GM12878 (cell line): ENCODE data around the gene SLC17A7. TPM values are rescaled to one million over a fixed set of nuclear protein-coding genes. Genes with fewer than 3 reads are reported as not detected.

Experiments used
- ATAC-seq: fragments of 200-7000 bp; cut with Tn5 transposase; 3 replicates; pipeline ENCODE4 v1.9.1; 2020; ENCODE audit warnings: mild to moderate bottlenecking, moderate library complexity
- Bru-seq: library from RNA; stranded (reverse); fragments of 400-500 nt; gene quantifications from one replicate; lab custom pipeline; 2021; lab: Mats Ljungman, UMichigan
- BruChase-seq, 2 experiments: library from RNA; stranded (reverse); fragments of 400-500 nt; gene quantifications; one replicate each; lab custom pipeline; 2021; lab: Mats Ljungman, UMichigan
- BruUV-seq: library from RNA; stranded (reverse); fragments of 400-500 nt; replicated peaks from 2 replicates; lab custom pipeline; 2021; lab: Mats Ljungman, UMichigan
- CTCF ChIA-PET: fragments of 300-600 bp; sonication (Branson Sonifier 250); formaldehyde crosslinking; extraction: SDS; loops from one replicate; lab custom pipeline; 2021; ENCODE audit warnings: inconsistent platforms; lab: Yijun Ruan, JAX
- POLR2A ChIA-PET: fragments of 350-600 bp; formaldehyde crosslinking; extraction: SDS; loops from one replicate; lab custom pipeline; 2021; ENCODE audit warnings: inconsistent platforms; lab: Charles Lee
- RAD21 ChIA-PET: fragments of 300-600 bp; sonication (Branson Sonifier 250); formaldehyde crosslinking; loops from one replicate; lab custom pipeline; 2023; ENCODE audit warnings: antibody characterized with exemption; ENCODE audit not compliant: unreplicated experiment; lab: Charles Lee
- SMC1A ChIA-PET: fragments of 300-600 bp; sonication (Branson Sonifier 250); formaldehyde crosslinking; loops from one replicate; lab custom pipeline; 2023; ENCODE audit not compliant: unreplicated experiment, uncharacterized antibody; lab: Charles Lee
- DNase-seq: peaks from one replicate; pipeline ENCODE4 v3.0.0-alpha.2; 2011; ENCODE audit warnings: low read depth, low spot score
- FAIRE-seq: peaks from 3 replicates; lab custom pipeline; 2011; peaks lifted over from hg19 to GRCh38; lab: Jason Lieb, UNC
- H2AFZ ChIP-seq: 2 replicates; pipeline ENCODE4 v1.6.0; 2011; ENCODE audit warnings: low read depth, low read length, control low read depth; ENCODE audit not compliant: control insufficient read depth
- H3K27ac ChIP-seq: 2 replicates; pipeline ENCODE4 v1.5.1; 2011; ENCODE audit warnings: control low read depth; ENCODE audit not compliant: control insufficient read depth, insufficient read depth
- H3K27me3 ChIP-seq, 2 experiments: replicated peaks in 1 of 2; 2 replicates each; pipeline versions ENCODE4 v1.6.0 to v1.6.1; 2011; ENCODE audit warnings: low read length in 1 of 2; ENCODE audit not compliant: control insufficient read depth in 2 of 2, insufficient read depth in 2 of 2
- H3K36me3 ChIP-seq, 2 experiments: 2 replicates each; pipeline ENCODE4 v1.5.1; 2011; ENCODE audit warnings: low read length in 1 of 2; ENCODE audit not compliant: control insufficient read depth in 2 of 2, insufficient read depth in 2 of 2
- H3K4me1 ChIP-seq: 2 replicates; pipeline ENCODE4 v1.6.1; 2011; ENCODE audit warnings: mild to moderate bottlenecking, low read length, moderate library complexity, mixed read lengths; ENCODE audit not compliant: control insufficient read depth, insufficient read depth
- H3K4me2 ChIP-seq: 2 replicates; pipeline ENCODE4 v1.6.0; 2011; ENCODE audit warnings: control low read depth; ENCODE audit not compliant: control insufficient read depth, insufficient read depth
- H3K4me3 ChIP-seq: fragments of 200-600 bp; sonication (generic); 2 replicates; pipeline ENCODE4 v1.5.1; 2016
- H3K79me2 ChIP-seq: 2 replicates; pipeline ENCODE4 v1.6.0; 2011; ENCODE audit warnings: low read length; ENCODE audit not compliant: control insufficient read depth, insufficient read depth
- H3K9ac ChIP-seq: 2 replicates; pipeline ENCODE4 v1.8.0; 2011; ENCODE audit warnings: low read length, control low read depth, mixed read lengths; ENCODE audit not compliant: control insufficient read depth, insufficient read depth
- H3K9me3 ChIP-seq: replicated peaks from 3 replicates; pipeline ENCODE4 v1.5.1; 2011; ENCODE audit warnings: mild to moderate bottlenecking, low read length; ENCODE audit not compliant: control insufficient read depth, insufficient read depth
- H4K20me1 ChIP-seq: 2 replicates; pipeline ENCODE4 v1.6.0; 2011; ENCODE audit not compliant: control insufficient read depth, insufficient read depth
- EGR1 ChIP-seq, 2 experiments: IDR thresholded peaks; 1 replicate in 1 of 2; 2 replicates in 1 of 2; pipeline ENCODE4 v1.6.1; 2011 to 2012; ENCODE audit warnings: low read depth in 2 of 2, low read length in 2 of 2, borderline replicate concordance in 1 of 2, mild to moderate bottlenecking in 1 of 2, moderate library complexity in 1 of 2
- NFXL1 ChIP-seq: fragments of 450-650 bp; IDR thresholded peaks from 2 replicates; pipeline ENCODE4 v1.6.1; 2017; ENCODE audit warnings: antibody characterized with exemption, mild to moderate bottlenecking, borderline replicate concordance
- RAD21 ChIP-seq: IDR thresholded peaks from 2 replicates; pipeline ENCODE4 v1.6.1; 2011; ENCODE audit warnings: mild to moderate bottlenecking, low read depth, low read length, moderate library complexity; ENCODE audit not compliant: insufficient read depth
- SUZ12 ChIP-seq: fragments of 200-600 bp; sonication (generic); IDR thresholded peaks from one replicate; pipeline ENCODE4 v1.6.1; 2018; ENCODE audit warnings: antibody characterized with exemption, mild to moderate bottlenecking; ENCODE audit not compliant: unreplicated experiment
- WGBS: methylation state at CpG from one replicate; pipeline ENCODE4 v1.1.6; 2016; ENCODE audit warnings: low lambda C conversion rate; ENCODE audit not compliant: insufficient replicate concordance, insufficient coverage; ENCODE audit errors: missing lambda C conversion rate; 5-methylcytosine and 5-hydroxymethylcytosine counted together
- in situ Hi-C: fragments of 300-500 bp; cut with MboI; formaldehyde crosslinking; loops from 9 replicates; pipeline ENCODE4 v1.14.3; 2018; ENCODE audit warnings: mixed read lengths
- intact Hi-C: fragments of 100-400 bp; cut with micrococcal nuclease; formaldehyde crosslinking; loops from one replicate; pipeline ENCODE4 v1.14.2; 2022; ENCODE audit not compliant: unreplicated experiment
- long read RNA-seq, 2 experiments: library from polyadenylated mRNA; unstranded; transcript quantifications; one replicate each; pipeline ENCODE4 v2.0.0, GENCODE V29; 2019 to 2020
- polyA minus RNA-seq, 3 experiments: library from RNA; depleted of rRNA, polyadenylated mRNA; stranded (reverse); fragments of >200 nt; gene quantifications; 2 replicates each; pipeline ENCODE4 v1.2.3, GENCODE V29; 2011
- polyA plus RNA-seq, 11 experiments: library from polyadenylated mRNA; depleted of rRNA in 4 of 11; unstranded in 6 of 11; stranded (reverse) in 5 of 11; fragments of >200 nt; fragmentation: Nextera tagmentation in 4 of 11; fragmentation: Illumina TruSeq in 1 of 11; extraction: Ambion mirVana in 4 of 11; extraction: Trizol in 1 of 11; gene quantifications; 1 replicate in 1 of 11; 2 replicates in 10 of 11; pipeline versions ENCODE4 v1.2.1 to v1.2.3, GENCODE V29; 2011 to 2016; ENCODE audit warnings: inconsistent platforms in 2 of 11, missing spikeins in 2 of 11, low read depth in 1 of 11
- total RNA-seq, 4 experiments: library from RNA; depleted of rRNA in 3 of 4; stranded (reverse); fragments of >200 nt in 3 of 4; fragmentation: Illumina TruSeq in 1 of 4; extraction: Trizol in 1 of 4; gene quantifications; 2 replicates each; pipeline versions ENCODE4 v1.2.1 to v1.2.3, GENCODE V29; 2013 to 2021

The SLC17A7 gene
- total RNA-seq (2013; cell fraction: nucleolus; rRNA removed), result 0.21 and 0.49 TPM in 2 replicates
- total RNA-seq (2014; rRNA removed), result not detected in 2 replicates
- not detected in 2 replicates for total RNA-seq (2014; rRNA removed; fragmentation: Illumina TruSeq; extraction: Trizol)
- 0.08 TPM in 2 replicates for total RNA-seq (2021)
- polyA plus RNA-seq (2011; ENCODE audit: low read depth), result not detected
- polyA plus RNA-seq (2011; rRNA removed), result 0.23 and 0.24 TPM in 2 replicates
- polyA plus RNA-seq (2011; cell fraction: cytosol; rRNA removed), result 0.27 and 0.48 TPM in 2 replicates
- polyA plus RNA-seq (2011; cell fraction: nucleus; rRNA removed), result 0.92 and 1.1 TPM in 2 replicates
- polyA plus RNA-seq (2012), result 0.18 TPM in 2 replicates
- 0.03 and 0.06 TPM in 2 replicates for polyA plus RNA-seq (2014; fragmentation: Illumina TruSeq; extraction: Trizol)
- not detected for polyA plus RNA-seq (2014; fragmentation: Nextera tagmentation; extraction: Ambion mirVana)
- polyA plus RNA-seq (2014; rRNA removed), result 0.04 TPM in 1 of 2 replicates, not detected in the other
- not detected for polyA plus RNA-seq (2016; fragmentation: Nextera tagmentation; extraction: Ambion mirVana)
- 0.22 and 0.26 TPM in 2 replicates for polyA minus RNA-seq (2011; rRNA and poly(A)+ RNA removed)
- 0.53 and 1.9 TPM in 2 replicates for polyA minus RNA-seq (2011; cell fraction: cytosol; rRNA and poly(A)+ RNA removed)
- 0.29 and 0.36 TPM in 2 replicates for polyA minus RNA-seq (2011; cell fraction: nucleus; rRNA and poly(A)+ RNA removed)
- Bru-seq, nascent RNA, result percentile 11 among the genes with signal in this experiment
- percentile 26 among the genes with signal in this experiment for BruChase-seq, experiment 1, labeled RNA remaining after a 6-hour chase
- percentile 23 among the genes with signal in this experiment for BruChase-seq, experiment 2, labeled RNA remaining after a 2-hour chase
- long read RNA-seq, experiment 1, result 0 reads
- long read RNA-seq, experiment 2, result 0 reads

- Histone ChIP-seq H3K27me3 (peaks cover 10 to 30% of the 10 kb centered on the region in 2 experiments), H3K4me3 (no peak within 1 kb of the TSS), H3K9me3 (no peaks in the 10 kb centered on the region), H3K36me3 (no peaks in the 10 kb centered on the region), H4K20me1 (no peaks in the 10 kb centered on the region), H3K4me1 (no peaks in the 10 kb centered on the region), H3K27ac (no peak within 1 kb of the TSS), H2AFZ (no peak within 1 kb of the TSS), H3K9ac (no peak within 1 kb of the TSS), H3K4me2 (no peak within 1 kb of the TSS; the same call in 1 of the 2 replicates), H3K79me2 (no peaks in the 10 kb centered on the region)
- FAIRE-seq, result no peak
- CTCF ChIA-PET, result interaction anchor here (0.8 to 4.9 kb wide), 4 partner anchors 24 to 50 kb away, joined by 3 to 47 read pairs (median 14); no protein-coding TSS in a partner anchor
- POLR2A ChIA-PET, result interaction anchor here (1.1 kb wide), 1 partner anchor 29 kb away, joined by 4 read pairs; no protein-coding TSS in a partner anchor
- RAD21 ChIA-PET, result interaction anchor here (1.8 kb wide), 1 partner anchor 50 kb away, joined by 15 read pairs; no protein-coding TSS in a partner anchor
- no TSS peak for BruUV-seq
- SMC1A ChIA-PET, result interaction anchor here (0.6 to 1.9 kb wide), 4 partner anchors 29 to 215 kb away, joined by 3 to 5 read pairs (median 4); no protein-coding TSS in a partner anchor
- ATAC-seq, result peak; percentile 10; the same call in 1 of the 3 replicates
- intact Hi-C loops, result no loop called here
- WGBS, result 36% methylated on average over 15 of the region's 56 CpGs
- TF ChIP-seq RAD21 (no peak), NFXL1 (no peak), SUZ12 (peak; percentile 54), EGR1 (IDR thresholded peaks at IDR 0.05; ENCODE audit: borderline replicate concordance in 1 of 2, low read depth in 2 of 2, low read length in 2 of 2) (no peak)
- in situ Hi-C loops, result no loop called here
- no peak for DNase-seq
Measured at GRCh38 chr19:49441210-49441959, at the start of gene SLC17A7. Gene SLC17A7 (minus strand): TSS chr19:49441527. CDS start chr19:49441379, 148 bp downstream.
